HG03039 (cell line): ENCODE results near the gene TGM1.

Source experiments
- ATAC-seq: cut with Tn5 transposase; IDR thresholded peaks from one replicate; pipeline ENCODE4 v1.9.1; 2021; ENCODE audit warnings: mild to moderate bottlenecking, moderate library complexity; ENCODE audit not compliant: unreplicated experiment

TGM1 gene

GRCh38 chr14:24292118-24292807 lies 29.3 kb upstream of the TGM1 start:
- no peak for ATAC-seq

- ATAC-seq, result no peak
Measured at GRCh38 chr14:24291446-24292117, 28.6 kb upstream of the TGM1 start.

DNA sequence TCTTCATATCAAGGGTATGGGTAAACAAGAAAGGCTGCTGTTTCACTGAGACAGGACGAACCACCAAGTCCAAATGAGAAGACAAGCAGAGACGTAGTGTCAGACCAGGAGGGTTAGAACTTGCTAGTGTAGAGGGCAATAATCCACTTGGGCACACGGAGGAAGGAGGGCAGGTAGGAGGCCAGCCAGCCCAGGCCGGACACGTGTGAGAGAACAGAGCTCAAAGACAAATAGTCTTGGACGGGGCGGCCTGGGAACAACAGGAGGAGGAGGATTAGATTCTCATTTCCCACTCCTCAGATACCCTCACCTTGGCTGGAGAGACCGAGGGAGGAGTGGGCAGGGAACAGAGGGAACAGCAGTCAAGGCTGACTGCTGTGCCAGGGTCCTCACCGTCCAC lies 27.8 kb upstream of the TGM1 start:
- no peak for ATAC-seq

GRCh38 chr14:24289649-24290280 lies 26.8 kb upstream of the TGM1 start:
- ATAC-seq, result no peak

DNA sequence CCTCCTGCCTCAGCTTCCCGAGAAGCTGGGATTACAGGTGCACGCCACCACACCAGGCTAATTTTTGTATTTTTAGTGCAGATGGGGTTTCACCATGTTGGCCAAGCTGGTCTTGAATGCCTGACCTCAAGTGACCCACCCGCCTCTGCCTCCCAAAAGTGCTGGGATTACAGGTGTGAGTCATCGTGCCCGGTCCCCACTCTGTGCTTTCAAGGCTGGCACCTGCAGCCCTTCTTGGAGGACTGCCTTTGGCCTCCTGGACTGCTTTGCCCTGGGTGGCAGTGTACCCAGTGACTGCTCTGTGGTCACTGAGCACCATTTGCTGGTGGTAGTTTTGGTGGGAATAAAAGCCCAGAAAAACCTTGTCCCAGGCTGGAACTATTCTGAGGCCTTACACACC lies 24.0 kb upstream of the TGM1 start:
- no peak for ATAC-seq

DNA sequence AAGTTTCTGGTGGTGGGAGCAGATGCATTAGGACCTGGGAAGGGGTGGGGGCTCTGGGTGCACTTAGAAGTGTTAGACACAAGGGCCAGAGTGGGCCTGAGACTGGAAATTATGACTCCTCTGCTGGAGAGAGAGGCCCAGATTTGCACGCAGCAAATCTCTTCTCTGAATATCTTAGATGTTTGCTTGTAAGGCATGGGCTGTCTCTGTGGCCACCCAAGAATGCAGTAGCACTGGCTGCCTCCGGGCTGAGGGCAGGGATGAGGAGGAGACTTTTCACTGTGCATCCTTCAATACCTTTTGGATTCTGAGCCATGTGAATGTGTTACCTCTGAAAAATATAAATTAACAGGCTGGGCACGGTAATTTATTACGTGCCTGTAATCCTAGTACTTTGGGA lies 22.4 kb upstream of the TGM1 start:
- no peak for ATAC-seq

GRCh38 chr14:24284501-24285035 lies 21.6 kb upstream of the TGM1 start:
- no peak for ATAC-seq

GRCh38 chr14:24283796-24284460 lies 21.0 kb upstream of the TGM1 start:
- ATAC-seq, result no peak

DNA sequence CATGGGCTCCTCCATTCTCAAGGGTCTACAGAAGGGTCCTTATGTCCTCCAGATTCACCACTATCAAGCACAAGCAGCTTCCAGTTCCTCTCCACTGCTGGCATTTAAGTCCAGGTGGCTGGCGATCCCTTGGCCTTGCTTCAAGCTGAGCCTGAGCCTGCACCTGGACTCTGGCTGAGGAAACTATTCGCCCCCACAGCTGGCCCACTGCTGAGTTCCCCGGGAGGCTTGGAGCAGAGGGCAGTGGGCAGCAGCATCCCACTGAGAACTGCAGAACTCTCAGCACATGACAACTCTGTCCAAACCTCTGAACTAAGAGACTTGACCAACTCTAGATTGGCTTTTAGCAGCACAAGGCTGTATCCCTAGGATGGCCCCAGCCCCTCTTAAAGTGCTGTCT lies 19.8 kb upstream of the TGM1 start:
- ATAC-seq, result no peak

DNA sequence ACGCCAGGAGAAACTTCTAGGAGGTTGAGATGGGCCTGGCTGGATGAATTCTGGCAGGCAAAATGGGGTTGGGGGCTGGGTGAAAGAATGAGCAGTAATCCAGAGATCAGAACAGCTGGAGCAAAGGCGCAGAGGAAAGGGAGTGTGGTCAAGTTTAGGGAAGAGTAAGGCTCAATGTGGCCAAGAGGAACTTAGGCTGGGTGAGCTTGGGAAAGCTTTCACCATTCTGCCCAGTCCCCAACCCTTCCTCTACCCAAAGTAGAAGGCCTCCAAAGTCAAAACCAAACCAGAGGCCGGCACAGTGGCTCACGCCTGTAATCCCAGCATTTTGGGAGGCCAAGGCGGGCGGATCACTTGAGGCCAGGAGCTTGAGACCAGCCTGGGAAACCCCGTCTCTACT lies 18.7 kb upstream of the TGM1 start:
- ATAC-seq, result no peak

- ATAC-seq, result no peak
Measured at GRCh38 chr14:24280797-24281460, 18.0 kb upstream of the TGM1 start.

DNA sequence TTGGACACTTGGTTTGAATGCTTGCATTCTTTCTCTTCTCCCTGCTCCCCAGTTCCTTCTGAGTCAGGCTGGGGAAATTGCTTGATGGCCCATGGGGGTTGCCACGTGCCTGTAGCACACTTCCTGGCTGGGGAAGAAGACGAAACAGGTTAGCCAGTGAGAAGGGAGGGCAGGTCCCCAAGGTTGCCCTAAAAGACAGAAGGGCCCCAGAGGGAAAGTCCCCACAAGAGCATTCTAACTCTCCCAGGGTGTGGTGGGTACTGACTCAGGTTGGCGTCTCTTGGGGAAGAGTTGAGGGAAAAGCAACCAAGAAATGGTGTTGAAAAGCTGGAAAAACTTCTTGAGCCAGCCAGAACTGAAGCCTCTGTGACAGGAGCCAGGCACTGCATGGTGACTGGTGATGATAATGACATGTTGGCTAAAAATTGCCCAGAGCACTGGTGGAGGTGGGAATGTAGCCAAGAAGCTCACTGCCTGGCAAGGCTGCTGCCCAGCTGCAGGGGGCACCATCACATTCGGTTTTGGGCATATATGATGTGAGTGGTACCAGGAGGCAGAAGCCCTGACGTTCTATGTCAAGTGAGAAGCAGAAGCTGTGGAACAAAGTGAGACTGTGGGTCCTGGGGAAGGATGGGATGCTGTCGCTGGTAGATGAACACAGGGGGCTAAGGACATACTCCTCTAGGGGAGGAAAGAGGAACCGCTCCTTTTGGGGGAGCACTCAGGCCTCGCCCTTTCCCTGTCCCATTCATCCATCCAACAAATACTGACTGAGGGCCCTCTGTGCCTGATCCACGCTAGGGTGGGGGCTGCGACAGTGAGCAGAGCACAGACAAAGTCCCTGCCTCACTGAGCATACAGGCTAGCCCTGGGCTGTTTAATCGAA lies 16.6 kb upstream of the TGM1 start:
- no peak for ATAC-seq

DNA sequence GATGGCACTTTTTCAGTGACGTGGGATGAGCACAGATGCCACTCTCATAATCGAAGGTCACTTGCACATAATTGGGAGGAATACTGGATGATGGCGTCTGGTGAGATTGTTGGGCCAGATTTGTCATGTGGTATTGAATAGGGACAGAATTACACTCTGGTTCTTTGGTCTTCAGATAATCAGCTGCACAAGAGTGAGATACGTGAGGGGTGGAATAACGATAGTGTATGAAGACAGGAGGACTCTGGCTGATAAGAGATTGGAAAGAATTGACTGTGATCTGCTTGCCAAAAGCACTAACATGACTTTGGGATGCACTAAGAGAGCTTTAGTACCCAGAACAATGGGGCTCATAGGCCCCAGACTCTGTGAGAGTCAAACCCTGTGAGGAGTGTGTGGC lies 15.4 kb upstream of the TGM1 start:
- no peak for ATAC-seq

GRCh38 chr14:24277606-24278321 lies 14.8 kb upstream of the TGM1 start:
- no peak for ATAC-seq

GRCh38 chr14:24277071-24277470 lies 14.1 kb upstream of the TGM1 start:
- ATAC-seq, result no peak

GRCh38 chr14:24274101-24274543 lies 11.1 kb upstream of the TGM1 start:
- peak; percentile 46 for ATAC-seq

- ATAC-seq, result no peak
Measured at GRCh38 chr14:24273422-24273998, 10.5 kb upstream of the TGM1 start.

DNA sequence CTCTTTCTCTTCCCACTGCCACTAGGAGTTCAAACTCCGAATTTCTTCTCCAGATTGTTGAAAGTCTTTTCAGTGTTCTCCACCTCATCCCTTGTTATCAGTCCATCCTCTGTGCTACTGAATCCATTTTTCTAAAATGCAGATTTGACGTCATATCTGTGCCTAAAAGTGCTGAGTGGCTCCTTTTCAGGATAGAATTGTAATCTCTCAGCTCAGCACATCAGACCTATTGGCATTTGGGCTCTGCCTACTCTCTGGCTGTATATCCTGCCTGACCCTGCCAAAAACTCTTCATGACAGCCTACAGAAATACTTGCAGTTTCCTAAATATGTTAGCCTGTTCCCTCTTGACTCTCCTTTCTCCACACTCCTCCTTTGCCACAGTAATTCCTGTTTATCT lies 9.5 kb upstream of the TGM1 start:
- ATAC-seq, result no peak

GRCh38 chr14:24271834-24272263 lies 8.9 kb upstream of the TGM1 start:
- ATAC-seq, result no peak
